Fibroblast of peridontal ligament (primary cell): ENCODE measurements around the gene PSMC6.
"Not testable (repeated sequence)": the region's sequence is repeated elsewhere in the genome, so short reads cannot be mapped to it uniquely, and the experiment has no call there.

Experiments used
- DNase-seq: peaks from one replicate; pipeline ENCODE4 v3.0.0-alpha.2; 2010; ENCODE audit errors: extremely low read depth

The PSMC6 gene

DNA sequence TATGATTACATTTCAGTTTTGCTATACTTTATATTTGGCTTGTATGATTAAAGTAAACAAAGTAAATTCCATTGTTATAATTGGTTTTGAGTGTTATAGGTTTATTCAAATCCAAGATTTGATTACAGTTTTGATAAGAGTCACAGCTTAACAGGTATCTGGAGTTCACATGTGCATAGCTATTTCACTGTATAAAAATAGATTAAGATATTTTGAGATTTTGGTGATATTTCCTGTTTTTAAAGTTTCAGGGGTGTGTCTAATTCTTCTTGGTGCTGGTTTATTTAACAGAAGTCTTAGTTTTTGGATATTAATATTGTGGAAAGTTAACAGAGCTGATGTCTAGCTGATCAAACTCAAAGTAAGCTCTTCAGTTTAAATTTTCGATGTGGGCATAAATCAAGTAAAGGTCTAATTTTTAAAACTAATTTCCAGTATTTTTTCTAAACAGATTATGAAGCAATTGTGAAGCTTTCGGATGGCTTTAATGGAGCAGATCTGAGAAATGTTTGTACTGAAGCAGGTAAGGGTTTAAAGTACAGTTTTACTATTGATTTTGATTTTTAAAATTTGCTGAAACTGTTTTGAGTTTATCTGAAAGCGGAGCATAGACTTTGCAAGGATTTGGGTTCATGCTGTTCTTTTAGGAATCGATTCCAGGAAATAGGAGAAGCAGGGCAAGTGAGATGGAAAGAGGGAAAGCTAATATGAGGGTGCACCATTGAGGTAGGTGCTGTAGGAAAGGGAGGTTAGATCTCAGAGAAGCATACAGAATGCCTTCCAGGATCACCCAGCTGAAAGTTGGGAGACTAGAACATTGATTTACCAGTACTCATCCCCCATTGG, 16.7 kb downstream of the PSMC6 start:
- no peak for DNase-seq

DNA sequence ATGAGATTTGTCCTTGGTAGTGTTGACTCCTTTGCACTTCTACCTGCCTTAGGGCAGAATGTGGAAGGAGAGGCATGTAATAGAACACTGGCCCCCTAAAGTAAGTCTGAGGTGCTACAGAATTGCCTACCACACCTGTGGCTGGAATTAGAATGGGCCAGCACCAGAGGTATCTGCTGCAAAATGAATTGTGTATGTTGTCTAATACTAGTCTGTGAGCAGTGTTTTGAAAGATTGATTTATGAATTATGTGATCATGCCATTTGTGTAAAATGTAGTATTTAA, 17.3 kb downstream of the PSMC6 start:
- DNase-seq = no peak

DNA sequence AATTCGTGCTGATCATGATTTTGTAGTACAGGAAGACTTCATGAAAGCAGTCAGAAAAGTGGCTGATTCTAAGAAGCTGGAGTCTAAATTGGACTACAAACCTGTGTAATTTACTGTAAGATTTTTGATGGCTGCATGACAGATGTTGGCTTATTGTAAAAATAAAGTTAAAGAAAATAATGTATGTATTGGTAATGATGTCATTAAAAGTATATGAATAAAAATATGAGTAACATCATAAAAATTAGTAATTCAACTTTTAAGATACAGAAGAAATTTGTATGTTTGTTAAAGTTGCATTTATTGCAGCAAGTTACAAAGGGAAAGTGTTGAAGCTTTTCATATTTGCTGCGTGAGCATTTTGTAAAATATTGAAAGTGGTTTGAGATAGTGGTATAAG, 20.5 kb downstream of the PSMC6 start:
- not testable (repeated sequence) for DNase-seq

DNA sequence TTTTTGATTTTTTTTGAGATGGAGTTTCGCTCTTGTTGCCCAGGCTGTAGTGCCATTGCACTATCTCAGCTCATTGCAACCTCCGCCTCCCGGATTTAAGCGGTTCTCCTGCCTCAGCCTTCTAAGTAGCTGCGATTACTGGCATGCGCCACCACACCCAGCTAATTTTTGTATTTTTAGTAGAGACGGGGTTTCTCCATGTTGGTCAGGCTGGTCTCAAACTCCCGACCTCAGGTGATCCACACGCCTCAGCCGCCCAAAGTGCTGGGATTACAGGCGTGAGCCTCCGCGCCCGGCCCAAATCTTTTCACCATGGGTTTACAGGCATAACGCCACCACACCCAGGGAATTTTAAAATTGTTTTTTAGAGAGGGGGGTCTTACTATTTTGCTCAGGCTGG, 22.0 kb downstream of the PSMC6 start:
- not testable (repeated sequence) for DNase-seq

DNA sequence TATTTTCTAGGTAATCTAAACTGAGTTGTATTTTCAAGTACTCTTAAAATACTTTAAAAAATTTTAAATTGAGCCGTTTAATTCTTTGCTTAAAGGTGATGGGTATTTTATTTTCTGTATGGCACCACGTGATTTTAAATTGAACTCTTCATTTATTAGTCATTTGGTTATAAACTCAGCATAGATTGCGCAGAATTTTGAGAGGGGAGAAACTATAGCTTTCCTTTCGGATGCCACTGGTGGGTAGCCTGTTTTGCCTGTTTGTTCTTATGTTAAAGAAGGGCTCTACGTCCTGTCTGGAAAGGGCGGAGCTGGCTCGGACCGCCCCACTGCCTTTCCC, 22.6 kb downstream of the PSMC6 start:
- DNase-seq = no peak

DNA sequence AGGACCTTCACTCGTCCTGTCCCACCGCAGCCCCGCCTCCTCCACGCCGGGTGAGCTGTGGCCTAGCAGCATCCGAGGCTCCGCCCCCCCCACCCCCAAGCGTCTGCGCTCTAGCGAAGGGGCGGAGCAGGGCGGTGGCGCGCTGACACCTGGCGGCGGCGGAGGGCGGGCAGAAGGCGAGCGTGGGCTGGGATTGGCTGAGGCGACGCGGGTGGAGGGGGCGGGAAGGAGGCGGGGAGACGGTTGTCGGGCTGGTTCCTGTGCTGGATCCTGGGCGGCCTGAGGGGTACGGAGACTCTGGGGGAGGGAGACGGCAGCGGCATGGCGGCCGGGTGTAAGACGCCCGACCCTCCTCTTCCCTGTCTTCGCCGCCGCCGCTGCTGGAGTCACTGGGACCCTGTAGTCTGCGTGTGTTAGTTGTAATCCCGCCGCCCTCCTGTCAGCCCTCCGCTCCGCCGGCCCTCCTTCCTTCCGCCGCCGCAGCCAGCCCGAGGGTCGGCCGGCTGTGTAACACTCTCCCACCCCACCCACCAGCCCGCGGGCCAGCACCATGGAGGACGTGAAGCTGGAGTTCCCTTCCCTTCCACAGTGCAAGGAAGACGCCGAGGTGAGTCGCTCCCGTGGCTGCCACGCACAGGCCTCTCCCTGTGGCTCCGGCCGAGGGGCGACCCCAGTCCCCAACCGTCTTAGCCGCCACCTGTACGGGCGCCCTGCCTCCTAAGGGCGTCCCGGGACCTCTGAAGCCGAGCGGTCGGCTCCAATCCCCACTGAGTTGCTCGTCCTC, 23.1 kb downstream of the PSMC6 start, which contains the start of gene STYX:
TSS of gene STYX (plus strand) at position 242 of the 784 bp plus-strand sequence. CDS start at position 551, 309 bp downstream.
- peak; percentile 93 for DNase-seq

DNA sequence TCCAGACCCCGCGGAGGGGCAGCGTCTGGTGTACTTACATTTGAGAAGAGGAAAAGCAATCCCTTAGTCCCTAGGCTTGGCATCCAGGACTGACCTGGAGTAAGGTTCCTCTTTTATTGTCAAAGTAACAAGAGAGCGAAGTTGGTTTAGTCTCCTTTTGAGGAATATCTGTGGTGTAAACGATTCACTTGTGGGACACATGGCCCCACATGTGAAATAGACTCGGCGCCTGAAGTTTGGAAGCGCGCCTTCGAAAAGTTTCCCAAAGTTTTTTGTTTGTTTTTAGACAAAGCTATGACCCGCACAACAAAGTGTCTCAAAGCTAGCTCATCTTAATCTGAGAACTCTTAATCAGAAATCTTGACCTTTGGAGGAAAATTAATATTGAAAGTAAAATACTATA, 23.7 kb downstream of the PSMC6 start:
- DNase-seq = peak; percentile 30

DNA sequence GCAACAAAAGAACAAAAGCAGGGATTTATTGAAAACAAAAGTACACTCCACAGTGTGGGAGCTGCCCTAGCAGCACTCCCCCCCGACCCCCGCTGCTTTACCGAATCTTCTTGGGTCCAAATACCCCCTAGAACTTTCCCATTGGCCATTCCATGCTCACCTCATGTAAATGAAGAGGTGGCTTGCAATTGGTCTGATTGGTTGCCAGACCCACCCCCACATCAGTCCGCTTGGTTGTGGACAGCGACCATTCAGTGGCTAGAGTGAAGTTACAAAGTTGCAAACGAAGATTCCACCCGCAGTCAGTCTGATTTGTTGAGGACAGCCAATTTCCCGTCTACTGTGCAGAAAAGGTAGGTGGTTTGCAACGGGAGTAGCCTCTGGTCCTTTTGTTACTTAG, 26.8 kb downstream of the PSMC6 start:
- no peak for DNase-seq

DNA sequence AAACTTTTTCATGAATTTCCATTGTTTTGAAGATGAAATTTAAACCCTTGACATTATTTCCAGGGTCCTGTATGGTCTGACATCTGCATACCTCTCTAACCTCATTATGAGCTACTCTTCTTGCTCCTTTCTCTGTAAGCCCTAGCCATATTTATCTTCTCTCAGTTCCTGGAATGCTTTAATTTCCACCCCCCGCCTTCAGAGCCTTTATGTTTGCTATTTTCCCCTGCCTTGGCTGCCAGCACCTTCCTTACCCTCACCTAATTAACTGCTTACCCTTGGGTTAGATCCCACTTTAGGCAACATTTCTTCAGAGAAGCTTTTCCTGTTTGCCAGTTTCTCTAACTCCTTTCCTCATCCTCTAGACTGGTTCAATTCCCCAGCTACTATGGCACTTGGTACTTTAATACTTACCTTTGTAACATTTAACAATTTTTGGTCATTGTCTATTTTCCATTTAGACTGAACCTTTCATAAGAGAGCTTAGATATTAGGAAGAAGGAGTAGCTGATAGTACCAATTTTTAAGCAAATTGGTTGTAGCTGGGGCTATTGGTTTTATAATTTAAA, 29.0 kb downstream of the PSMC6 start:
- DNase-seq = no peak

DNA sequence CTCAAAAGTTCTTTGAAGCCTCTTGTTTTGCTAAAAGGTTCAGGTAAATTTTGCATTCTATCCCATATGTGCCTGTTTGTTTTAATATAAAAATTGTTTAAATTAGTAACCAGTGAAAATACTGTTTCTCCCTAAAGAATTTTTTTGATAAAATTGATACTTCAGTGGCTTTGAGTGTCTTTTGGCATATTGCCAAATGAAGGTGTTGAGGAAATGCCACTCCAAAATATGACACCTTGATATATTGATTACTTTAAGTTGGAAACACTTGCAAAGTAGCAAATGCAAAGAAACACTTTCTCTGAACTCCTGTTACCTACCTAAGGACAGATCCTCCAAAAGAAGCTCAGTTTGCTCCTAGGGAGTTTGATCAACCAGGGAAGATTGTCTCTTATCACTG, 31.4 kb downstream of the PSMC6 start:
- DNase-seq = no peak

DNA sequence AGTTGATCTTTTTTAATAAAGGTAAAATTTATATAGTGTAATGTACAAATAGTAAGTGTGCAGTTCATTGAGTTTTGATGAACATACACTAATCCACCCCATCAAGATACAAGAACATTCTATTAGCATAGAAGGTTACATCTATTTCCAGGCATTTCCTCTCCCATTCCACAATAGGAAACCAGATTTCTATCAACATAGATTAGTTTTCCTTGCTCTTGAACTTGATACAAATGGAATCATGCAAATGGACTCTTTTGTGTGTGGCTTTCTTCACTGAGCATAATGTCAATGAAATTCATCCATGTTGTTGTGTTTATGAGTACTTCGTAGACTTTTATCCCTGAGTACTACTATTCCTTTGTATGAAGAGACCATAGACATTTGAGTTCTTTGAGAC, 33.8 kb downstream of the PSMC6 start:
- no peak for DNase-seq

DNA sequence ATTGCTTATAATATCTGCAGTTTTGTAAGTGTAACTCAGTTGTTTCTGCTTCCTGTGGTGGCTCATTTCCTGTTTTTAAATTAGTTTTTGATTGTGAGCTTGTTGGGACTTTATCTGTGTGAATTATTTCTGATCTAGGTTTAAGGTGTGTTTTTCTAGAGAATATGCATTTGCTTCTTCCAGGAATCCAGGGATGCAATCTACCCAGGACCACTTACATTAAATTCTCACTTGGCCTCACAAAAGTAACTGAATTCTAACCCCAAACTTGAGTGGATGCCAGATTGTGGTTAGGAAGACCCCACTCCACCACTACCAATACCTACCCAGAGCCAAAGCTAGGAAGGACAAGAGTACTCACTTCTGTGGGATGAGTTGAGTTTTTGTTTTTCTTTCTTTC, 34.9 kb downstream of the PSMC6 start:
- DNase-seq = no peak

DNA sequence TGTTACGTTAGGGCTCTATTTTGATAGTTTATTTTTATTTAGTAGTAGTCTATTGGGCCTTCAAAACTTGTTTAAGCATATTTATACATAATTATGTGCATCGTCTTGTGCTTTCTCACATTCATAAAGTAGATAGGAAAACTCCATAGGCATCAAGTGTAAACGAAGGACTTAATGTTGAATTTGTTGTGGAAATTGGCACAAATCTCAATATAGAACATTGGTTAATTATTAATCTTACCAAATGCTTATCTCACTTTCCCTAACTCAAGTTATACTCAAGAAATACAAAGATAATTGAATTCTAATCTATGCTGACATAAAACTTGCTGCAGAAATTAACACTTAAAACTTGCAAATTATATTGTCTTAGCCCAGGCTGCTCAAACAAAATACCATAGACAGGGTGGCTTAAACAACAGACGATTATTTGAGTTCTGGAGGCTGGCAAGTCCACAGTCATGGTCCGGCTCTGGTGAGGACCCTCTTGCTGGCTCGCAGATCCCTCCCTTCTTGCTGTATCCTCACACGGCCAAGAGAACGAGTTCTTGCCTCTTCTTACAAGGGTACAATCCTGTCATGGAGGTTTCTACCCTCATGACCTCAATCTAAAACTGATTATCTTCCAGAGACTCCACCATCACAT, 41.8 kb downstream of the PSMC6 start:
- no peak for DNase-seq

DNA sequence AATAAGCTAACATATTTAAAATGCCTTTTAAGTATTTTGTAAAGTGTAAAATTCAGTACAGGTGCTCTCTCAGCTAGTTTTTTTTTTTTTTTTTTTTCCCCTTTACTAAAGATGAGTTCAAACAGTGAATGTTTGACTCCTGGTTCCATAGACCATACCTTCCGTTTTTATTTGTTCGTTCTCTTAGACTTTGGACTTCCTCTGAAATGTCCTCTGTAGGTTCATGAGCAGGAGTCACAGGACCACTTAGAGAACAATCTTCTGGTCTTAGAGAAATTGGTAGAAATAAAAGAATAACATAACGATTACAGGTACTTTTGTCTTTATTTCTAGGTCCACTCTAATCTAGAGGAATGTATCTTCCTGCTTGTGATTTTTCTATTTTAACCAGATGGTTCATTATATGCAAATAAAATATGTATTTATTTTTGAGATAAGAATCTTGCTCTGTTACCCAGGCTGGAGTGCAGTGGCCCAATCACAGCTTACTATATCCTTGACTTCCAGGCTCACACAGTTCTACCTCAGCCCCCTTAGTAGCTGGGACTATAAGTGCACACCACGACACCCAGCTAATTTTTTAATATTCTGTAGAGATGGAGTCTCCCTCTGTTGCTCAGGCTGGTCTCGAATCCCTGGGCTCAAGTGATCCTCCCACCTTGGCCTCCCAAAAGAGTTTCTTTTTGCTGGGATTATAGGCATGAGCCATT, 48.8 kb downstream of the PSMC6 start:
- DNase-seq = no peak

DNA sequence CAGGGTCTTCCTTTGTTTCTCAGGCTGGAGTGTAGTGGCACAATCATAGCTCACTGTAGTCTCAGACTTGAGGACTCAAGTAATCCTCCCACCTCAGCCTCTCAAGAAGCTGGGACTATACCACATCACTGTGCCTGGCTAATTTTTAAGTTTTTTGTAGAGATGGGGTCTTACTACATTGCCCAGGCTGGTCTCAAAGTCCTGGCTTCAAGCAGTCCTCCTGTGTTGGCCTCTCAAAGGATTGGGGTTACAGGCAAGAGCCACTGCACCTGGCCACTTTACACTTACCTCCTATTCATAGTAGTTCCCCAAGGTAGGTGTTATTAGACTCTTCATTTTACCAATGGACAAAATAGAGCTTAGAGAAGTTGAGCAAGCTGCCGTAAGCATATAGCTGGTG, 52.1 kb downstream of the PSMC6 start:
- no peak for DNase-seq

DNA sequence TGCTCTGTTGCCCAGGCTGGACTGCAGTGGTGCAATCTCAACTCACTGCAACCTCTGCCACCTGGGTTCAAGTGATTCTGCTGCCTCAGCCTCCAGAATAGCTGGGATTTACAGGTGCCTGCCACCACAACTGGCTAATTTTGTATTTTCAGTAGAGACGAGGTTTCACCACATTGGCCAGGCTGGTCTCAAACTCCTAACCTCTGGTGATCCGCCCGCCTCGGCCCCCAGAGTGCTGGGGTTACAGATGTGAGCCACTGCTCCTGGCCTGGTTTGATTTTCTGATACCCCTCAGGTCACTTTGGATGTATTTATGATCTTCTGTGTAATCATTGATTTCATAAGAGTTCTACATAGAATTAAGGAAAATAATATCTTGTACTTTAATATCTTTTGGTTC, 55.9 kb downstream of the PSMC6 start:
- DNase-seq = not testable (repeated sequence)

DNA sequence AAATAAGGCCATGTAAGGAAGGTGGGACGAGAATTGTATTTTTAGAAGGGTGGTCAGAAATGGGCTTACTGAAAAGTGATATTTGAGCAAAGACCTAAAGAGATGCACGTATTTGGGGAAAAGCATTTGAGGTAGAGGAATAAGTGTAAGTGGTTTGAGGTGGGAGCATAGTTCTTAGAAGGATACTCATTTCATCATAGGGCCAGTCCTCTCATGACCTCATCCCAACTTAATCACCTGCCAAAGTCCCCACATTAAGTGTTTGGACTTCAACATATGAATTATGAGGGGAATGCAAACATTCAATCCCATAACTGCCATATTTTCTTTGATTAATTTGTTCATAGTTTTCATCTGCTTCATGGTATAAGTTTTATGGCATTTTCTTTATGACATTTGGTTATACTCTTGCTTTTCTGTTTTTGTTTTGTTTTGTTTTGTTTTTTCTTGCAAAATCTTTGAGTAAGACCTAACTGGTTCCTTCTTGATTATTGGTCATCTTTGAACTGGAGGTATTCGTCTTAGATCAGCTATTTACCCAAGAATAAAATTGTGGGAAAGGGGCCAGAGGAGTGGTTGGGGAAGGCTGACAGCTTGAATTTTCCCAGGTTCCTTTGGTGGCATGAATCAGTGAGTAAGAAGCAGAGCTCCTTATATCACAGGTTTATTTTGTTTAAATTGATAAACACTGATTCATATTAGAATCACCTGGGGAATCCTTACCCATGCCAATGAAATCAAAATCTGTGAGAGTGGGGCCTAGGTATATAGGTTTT, 60.2 kb downstream of the PSMC6 start:
- DNase-seq = no peak

DNA sequence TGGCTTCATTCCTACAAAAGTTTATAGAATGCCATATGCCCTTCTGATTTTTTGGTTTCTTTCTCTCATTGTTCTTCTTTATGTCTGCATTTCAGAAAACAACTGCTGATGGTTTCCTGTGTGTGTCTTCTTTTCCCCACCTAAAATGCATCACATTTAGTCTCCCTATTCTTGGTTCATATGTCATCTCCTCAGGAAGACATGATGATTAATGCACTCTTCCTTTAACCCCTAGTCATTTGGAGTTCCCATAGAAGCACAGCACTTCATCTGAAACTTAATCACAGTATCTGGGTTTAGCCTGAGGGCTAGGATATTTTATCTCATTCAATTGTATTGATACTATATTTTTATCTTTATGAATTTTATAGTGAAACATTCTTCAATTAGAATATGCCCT, 62.9 kb downstream of the PSMC6 start:
- DNase-seq = no peak

DNA sequence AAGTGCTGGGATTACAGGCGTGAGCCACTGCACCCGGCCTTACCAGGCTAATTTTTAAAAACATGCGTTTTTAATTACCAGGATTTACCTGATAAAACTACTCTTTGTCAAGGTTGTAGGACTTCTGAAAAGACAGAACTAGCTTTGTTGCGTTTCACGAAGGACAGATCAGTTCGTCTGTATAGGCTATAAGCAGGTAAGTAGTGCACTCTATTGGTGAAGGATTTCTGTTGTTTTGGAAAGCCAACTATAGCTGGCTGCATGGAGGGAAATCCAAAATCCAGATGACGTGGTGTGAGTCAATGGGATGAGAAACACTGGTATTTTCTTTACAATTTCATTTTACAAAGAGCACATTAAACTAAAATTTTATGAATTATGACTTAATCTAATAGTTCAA, 69.8 kb downstream of the PSMC6 start:
- DNase-seq = no peak
